Left forelimb (tissue), 1 donor: Measurements from ENCODE around the gene CDK1.

Experiments
- DNase-seq: peaks from one replicate; pipeline ENCODE4 v3.0.0-alpha.2; 2018; ENCODE audit warnings: low spot score

Gene CDK1

DNA sequence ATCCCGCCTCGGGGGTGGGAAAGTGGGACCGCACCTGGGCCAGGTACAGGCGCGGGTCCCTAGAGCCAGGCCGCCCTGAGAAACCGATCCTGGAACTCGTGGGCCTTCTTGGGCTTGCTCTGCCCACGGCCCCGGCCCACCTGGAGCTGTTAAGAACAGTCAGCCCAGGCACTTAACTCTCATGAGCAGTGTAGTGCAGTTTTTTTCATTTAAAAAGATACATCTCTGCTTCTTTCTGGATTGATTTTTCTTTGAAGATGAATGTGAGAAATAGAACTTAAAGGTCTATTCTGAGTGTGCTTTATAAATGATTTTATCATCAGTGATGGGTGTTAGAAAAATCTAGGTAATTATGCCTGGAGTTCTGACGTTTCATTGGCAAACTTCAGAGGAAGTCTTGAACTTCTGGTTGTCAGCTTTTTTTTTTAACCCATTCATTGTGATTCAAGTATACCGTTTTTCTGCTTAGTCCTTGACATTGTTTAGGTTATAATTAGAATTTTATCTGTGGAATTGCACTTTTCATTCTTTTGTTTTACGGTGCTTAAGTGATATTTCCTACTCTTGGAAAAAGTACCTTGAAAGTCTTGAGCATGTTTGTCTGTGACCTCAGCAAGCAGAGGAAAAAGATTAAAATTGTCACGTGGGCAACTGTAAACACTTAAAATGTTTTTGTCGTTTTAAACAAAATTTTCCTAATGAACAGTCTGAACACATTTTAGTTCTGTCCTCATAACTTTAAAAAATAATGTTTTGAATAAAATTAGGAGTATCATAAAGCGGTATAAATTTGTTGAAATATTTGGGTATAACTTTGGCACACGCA, 906 bp downstream of the CDK1 start:
- DNase-seq: no peak

DNA sequence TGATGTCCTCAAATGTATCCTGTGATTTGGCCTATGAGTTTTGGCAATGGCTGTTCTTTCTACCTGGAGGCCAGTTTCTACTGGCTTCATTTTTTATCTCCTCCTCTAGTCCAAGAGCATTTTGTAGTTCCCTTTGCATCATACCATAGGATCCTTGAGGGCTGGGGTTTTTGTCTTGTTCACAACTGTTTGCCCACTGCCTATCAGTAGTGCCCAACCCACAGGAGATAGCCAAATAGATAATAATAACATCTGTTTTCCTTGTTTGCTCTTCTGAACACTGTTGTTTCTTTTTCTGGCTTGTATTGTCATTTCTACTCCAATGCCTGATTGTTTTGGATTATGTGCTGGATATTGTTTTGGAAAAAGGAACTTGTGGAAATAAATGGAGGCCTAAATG, 3.4 kb downstream of the CDK1 start:
- no peak for DNase-seq

DNA sequence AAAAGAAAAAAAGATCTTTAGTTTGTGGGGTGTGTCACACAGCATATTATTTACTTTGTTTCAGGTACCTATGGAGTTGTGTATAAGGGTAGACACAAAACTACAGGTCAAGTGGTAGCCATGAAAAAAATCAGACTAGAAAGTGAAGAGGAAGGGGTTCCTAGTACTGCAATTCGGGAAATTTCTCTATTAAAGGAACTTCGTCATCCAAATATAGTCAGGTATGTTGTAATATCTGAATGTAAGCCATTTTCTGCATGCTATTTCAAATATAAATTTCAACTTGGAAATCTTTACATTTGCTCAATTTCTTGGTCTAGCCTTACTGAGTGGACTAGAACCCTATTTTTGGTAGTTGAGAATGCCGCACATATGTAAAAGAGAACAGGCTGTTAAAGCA, 6.4 kb downstream of the CDK1 start:
- no peak for DNase-seq

DNA sequence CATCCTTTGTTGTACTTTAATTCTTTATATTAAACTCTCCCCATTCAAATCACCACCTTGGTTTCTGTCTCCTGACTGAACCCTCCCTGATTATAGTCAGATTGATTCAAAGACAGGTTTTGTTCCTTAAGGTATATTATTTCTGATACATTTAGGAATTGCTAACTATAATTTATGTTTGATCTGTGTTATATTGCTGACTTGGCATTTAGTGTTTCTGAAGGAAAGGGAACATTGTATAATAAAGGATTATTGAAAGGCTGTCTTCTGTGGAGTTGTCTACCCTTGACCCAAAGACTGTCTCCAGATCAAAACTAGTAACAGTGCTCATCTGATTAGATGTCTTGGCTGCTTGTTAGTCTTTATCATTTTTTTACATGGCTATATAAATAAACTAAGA, 10.3 kb downstream of the CDK1 start:
- no peak for DNase-seq

DNA sequence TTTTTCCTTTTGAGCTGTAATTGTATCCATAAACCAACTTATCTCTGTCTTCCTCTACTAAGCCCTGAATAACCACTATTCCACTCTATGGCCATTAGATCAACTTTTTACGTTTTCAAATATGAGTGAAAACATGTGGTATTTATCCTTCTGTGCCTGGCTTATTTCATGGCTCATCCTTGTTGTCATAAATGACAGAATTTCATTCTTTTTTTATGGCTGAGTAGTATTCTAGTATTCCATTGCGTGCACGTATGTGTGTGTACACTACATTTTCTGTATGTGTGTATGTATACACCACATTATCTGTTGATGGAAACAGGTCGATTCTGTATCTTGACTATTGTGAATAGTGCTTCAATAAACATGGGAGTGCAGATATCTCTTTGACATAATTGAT, 11.1 kb downstream of the CDK1 start:
- no peak for DNase-seq

DNA sequence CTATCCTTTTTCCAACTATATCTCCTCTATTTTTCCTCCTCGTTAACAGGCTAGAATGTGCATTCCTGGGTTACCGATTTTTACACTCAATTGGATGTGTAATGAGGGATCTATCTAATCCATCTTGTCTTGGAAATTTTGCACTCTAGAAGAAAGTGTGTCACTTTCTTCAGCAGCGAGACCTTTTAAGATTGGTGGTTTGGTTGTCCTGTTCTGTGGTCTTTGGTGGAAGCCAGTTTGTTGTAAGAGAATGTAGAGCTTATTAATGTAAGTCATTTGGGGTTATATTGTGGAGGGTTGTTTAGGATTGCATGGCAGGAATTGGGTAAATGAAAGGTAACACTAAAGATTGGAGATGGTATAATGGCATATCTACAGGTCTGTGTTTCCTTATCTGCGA, 16.7 kb downstream of the CDK1 start:
- DNase-seq: no peak

DNA sequence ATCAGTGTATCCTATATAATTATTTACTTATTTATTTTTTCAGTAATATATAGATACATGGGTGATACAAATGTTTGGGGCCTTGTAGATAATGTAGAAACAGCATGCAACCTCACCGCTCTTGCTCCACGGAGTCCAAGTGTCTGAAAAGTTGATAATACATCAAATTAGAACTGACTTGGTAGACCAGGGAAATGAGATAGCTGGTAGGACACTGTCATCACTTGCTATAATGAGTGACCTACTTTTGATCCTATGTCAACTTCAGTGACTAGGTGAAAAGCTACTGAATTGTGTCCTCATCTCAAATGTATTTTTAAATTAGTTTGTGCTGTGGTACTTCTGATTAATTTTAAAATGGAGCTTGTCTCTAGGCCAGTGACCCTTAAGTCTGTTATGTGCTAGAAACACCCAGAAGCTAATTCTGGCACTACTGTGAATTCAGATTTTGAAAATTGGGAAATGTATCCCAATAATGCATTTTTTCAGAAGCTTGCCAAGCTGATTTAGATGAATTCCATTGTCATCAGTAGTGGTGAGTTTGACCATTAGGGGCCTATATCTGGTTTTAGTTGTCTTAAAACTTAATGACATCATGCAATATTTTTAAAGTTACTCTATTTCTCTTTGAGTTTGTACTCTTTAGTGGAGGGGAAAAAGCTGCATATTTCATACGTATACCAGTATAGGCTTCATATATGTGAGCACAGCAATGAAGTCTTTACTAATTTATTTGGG, 17.4 kb downstream of the CDK1 start:
- DNase-seq: no peak

DNA sequence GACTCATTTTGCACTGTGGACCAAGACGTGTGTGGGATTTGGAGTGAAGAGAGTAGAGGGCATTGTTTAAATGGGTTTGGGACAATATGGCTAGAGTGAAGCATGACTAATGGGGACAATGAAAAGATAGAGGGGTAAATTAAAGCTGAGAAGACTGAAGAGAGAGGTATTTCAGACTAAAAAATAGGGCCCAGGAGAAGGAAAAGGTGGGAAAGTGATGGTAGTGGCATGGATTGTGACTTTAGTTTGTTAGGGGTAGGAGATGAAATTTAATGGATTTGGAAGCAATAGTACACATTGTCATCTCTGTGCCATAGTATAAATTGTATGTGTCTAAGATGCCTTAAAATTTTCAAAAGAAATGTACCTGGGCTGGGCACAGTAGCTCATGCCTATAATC, 18.2 kb downstream of the CDK1 start:
- no peak for DNase-seq

DNA sequence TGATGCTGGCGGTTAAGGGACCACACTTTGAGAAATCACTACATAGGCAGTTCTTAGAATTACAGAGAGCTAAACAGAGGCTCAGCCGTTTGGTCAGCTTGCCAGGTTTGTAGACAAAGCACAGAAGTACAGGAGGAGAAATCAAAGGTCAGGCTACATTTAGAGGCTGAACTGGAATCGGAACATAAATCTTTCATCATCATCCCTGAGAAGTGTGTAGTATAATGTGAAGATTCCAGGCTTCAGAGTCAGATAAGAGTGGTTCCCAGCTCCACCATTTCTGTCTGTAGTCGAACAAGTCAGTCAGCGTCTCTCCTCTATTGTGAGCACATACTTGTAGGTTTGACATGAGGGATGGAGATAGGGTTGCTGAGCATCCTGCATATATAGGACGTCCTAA, 18.9 kb downstream of the CDK1 start:
- no peak for DNase-seq

DNA sequence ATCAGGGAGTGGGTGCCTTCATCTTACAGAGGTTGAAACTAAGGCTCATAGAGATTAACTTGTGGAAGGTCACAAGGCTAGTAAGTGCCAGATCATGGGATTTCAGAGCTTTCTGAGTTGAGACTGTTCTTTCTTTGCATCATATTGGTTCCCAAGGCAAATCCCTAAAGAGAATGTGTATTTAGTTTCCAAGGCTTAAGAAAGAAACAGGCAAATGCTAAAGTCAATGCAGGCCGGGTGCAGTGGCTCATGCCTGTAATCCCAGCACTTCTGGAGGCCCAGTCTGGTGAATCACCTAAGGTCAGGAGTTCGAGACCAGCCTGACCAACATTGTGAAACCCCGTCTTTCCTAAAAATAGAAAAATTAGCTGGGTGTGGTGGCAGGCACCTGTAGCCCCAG, 19.8 kb downstream of the CDK1 start:
- no peak for DNase-seq

DNA sequence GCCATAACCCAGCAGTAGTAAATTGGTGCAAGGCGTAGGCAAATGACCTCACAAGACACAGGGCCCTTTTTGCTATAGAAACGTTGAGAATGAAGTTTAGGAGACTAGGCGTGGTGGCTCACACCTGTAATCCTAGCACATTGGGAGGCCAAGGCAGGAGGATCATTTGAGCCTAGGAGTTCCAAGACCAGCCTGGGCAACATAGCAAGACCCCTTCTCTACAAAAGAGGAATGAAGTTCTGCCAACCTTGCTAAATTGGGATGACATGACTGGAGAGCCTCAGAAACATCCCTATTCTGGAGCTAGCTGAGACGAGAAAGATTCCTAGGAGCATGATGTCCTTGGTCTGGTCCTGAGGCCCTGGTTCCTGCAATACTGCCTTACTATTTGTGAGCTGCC, 20.6 kb downstream of the CDK1 start:
- DNase-seq: no peak

DNA sequence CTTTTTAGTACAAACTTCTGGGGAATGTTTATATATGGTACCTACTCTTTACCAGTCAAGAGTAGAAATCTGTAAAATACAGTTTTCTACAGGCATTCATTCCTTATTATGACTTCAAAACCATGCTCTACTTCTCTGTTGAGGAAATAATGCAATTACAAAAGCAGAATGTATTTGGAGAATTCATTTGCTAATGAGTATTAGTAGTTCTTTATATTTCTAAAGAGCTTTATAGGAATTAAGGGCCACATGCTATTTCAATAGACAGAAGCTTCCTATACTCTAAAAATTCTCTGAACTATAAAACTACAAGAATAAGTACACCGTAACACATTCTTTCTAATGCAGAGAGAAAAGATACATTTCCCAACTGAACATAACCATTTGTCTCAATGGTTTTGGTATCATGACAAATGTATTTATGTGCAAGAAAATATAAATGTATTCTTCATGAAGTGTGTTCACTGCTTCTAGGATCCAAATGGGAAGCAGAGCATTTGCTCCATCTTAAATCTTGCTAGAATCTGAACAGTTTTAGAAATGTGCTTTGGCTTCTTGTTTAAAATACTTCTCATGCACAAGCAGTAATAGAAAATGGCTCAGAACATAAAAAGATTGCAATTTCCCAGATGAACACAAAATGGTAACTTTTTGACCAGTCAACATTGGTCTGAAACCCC, 21.8 kb downstream of the CDK1 start:
- DNase-seq: no peak

DNA sequence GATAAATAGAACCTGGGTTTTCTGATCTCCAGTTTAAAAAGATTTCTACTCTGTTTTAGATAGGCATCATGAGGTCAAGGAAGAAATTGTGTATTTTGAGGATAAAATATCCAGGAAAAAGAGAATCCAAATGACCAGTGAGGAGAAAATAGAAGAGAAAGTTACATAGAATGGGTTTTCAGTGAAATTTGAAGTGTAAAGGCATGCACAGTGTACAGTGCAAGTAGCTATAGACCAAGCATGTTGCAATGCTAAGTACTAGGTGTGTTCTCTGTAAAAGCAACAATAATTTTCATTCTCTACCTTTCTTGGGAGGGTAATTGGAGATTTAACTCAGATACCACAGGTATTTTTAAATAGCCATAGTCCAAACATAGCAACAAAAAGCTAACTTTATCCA, 22.6 kb downstream of the CDK1 start:
- no peak for DNase-seq

DNA sequence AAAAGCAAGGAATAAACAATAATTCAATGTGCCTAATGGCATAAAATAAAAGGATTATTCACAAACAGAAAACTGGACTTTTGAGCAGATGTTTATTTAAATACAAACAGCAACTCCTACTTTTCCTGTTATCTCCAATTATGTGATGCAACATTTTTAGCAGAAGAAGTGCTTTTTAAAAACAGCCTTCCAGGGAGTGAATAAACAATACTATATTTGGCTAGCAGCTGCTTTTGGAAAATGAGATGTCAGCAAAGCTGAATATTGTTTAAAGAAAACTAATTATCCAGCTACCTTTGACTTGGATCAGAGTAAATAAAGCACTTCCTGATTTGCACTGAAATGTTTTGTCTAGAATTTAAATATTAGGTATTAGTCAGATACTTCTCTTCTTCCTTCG, 23.2 kb downstream of the CDK1 start:
- no peak for DNase-seq

DNA sequence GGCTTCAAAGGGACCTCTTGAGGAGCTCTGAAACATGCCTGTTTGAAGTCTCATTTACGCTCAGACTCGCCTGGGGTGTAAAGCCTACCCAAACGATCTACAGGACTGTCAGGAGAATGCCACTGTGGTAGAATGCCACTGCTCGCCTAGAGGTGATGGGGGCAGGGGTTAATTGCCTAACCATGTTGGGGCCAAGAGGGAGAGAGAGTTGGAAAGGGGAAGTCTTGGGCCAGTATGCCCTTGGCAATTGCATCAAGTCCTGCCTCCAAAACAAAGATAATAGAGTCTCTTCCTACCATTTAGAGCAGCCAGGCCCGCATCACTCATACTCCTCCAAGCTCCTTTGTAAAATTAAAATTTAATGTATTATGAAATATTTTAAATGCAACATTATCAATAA, 25.2 kb downstream of the CDK1 start:
- DNase-seq: no peak

DNA sequence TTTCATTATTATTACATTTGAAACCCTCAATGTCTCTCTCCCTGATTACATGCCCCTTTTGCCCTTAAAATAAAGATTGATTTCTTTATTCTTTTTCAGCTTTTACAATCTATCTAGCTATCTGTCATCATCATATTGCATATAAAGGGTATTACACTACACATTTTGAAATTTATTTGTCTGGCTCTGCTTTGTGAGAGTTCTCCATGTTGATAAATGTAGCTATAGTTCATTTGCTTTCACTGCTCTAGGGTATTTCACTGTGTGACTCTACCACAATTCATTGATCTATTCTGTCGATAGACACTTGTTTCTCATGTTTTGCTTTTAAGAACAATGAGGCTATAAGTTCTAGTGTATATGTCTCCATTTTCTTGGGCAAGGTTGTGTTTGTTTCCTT, 25.6 kb downstream of the CDK1 start:
- DNase-seq: no peak

DNA sequence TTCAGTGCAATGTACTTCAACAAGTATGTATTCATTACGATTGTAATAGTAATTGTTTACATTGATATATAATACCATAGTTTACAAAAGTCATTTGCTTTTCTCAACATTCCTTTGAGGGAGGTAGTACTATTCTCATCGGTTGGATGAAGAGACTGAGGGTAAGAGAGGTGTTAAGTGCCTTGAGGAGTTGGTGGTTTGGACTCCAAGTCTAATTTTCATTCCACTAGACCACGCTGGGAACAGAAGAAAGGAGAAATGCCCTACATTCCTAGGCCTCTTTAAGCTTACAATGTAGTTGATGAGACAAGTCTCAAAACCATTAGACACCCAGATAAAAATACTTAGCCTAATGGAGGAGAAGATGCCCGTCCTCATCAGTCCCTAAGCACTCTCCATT, 28.6 kb downstream of the CDK1 start:
- no peak for DNase-seq

DNA sequence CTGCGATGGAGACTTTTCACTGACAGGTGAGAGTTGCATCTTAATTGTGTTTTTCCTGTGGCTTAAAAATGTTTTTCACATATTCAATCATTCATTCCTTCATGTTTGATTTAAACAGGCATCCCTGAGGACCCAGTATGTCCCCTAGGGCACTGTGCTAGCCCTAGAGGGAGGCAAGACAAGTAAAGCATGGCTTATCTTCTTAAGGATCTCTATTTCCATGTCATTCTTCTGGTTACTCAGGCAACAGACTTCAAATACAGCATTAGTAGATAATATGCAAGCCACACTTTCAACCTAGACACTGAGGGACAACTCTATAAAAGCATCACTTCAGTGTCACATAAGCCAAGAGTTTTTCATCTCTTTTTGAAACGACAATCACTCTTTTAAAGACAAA, 29.2 kb downstream of the CDK1 start:
- no peak for DNase-seq

DNA sequence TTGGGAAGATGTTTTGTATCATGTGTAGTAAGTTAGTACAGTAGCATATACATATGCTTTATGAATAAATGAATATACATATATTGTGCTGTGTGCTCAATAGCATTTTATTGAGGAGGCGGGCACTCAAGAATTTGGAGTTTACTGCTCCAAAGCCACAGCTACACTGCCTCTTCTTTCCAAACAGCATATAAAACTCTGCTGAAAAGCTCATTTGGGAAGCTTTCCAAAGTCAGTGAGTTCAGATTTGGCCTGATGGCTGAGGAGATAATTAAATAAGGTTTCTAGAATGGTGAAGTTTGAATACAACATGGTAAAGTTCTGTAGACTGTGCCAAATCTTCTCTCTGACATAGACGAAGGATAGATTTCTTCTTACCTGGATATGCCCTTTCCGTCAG, 29.8 kb downstream of the CDK1 start:
- no peak for DNase-seq

DNA sequence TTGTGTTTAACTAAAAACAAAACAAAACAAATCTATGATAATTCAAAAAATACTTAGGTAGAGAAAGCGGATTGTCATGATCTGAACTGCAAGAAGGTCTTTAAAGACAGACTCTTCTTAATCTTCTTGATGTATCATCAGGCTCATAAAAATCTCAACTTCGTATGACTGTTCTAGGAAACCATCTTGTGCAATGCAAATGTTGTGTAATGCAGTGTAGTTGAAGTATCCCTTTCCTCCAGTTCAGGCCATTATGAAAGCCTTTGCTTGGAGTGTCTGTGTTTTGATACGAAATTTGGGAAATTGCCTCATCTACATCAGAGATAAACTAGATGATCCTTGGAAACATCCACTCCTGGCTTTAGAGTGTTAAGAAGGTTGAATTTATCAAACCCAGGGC, 30.9 kb downstream of the CDK1 start:
- DNase-seq: no peak

DNA sequence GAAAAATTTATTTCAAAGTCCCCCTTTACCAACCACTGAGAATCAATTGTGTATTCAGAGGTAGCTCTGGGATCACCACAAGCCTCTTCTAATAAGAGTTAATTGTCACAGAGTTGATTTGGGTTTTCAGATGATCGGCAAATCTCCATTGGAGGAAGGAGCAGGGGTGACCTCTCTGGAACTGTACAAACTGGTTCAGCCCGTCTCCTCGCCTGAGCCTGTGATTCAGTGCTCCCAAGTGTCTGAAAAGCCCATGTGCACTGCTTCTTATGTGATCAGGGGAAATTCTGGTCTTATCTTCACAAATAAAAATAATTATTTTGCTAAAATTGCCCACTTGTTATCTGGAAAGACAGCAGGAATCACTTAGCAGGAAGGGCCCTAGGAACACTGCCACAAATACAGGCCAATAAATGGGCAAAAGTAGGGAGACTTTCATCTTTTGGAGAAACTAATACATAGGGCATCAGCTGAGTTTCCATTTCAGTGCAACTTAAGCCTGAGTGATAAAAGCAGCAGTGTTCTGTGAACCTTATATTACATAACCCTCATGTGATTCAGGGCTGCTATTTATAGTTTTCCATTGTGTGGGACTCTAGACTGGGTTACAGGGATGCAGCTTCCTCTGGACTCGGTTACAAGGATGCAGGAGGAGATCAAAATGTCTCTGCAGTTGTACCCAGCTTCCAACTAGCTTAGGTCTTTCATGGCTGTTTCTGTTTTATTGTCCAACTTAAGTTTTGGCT, 32.3 kb downstream of the CDK1 start:
- no peak for DNase-seq

DNA sequence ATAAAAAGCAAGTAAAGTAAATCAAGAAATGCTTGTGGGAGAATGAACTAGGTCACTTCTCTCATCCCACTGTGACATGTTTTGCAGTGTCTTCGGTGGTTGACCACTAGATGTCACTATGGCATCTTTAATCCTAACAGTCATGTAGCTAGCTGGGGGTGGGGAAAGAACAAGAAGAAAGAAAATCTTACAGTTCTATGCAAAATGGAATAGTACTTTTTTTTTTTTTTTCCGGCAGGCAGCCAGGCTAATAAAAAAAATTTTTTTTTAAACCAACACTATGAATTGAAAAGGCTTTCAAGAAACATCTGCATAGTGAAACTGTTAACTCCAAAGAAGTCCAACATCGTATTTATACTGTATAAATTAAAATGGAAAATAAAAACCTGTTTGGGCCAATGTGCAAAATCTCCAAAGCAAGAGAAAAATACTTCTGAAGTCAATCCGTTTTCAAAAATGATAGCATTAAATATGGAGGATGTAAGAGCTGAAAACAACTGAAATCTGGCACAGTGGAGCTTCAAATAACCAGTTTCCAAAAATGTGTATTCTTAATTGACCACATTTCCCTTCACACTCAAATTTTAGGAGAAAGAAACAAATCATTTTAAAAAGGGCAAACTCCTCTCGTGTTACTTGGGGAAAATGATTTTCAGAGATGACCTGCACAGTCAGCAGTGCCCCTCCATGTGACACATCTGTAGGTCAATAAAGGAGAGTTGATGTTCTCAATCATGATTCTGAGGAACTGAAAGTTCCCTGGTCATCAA, 38.5 kb downstream of the CDK1 start:
- no peak for DNase-seq
